ENCODE results near the gene BIN2.

The BIN2 gene

GRCh38 chr12:51323966-51324895 lies at the start of gene BIN2:
Gene BIN2 (minus strand): TSS chr12:51324174. CDS start chr12:51324102, 72 bp downstream.
- DNase-seq (ENCODE audit: low read depth in 2 of 2) = peak; percentile 43 to 54

GRCh38 chr12:51373187-51373586 lies 49.2 kb upstream of the BIN2 start:
- DNase-seq (ENCODE audit: low read depth in 2 of 2) = no peak

- no peak for DNase-seq (ENCODE audit: low read depth in 2 of 2)
Measured at GRCh38 chr12:51372021-51372420, 48.0 kb upstream of the BIN2 start.

- DNase-seq (ENCODE audit: low read depth in 2 of 2) = no peak
Measured at GRCh38 chr12:51371295-51371953, 47.5 kb upstream of the BIN2 start.

GRCh38 chr12:51370667-51371066 lies 46.7 kb upstream of the BIN2 start:
- DNase-seq (ENCODE audit: low read depth in 2 of 2) = no peak

GRCh38 chr12:51369581-51369980 lies 45.6 kb upstream of the BIN2 start:
- DNase-seq (ENCODE audit: low read depth in 2 of 2) = no peak

GRCh38 chr12:51368640-51369517 lies 44.9 kb upstream of the BIN2 start:
- peak; percentile 62 to 78 for DNase-seq (ENCODE audit: low read depth in 2 of 2)

- DNase-seq (ENCODE audit: low read depth in 2 of 2) = no peak
Measured at GRCh38 chr12:51365276-51365675, 41.3 kb upstream of the BIN2 start.

- no peak for DNase-seq (ENCODE audit: low read depth in 2 of 2)
Measured at GRCh38 chr12:51364001-51364400, 40.0 kb upstream of the BIN2 start.

GRCh38 chr12:51362747-51363342 lies 38.9 kb upstream of the BIN2 start:
- no peak for DNase-seq (ENCODE audit: low read depth in 2 of 2)

- no peak for DNase-seq (ENCODE audit: low read depth in 2 of 2)
Measured at GRCh38 chr12:51362307-51362706, 38.3 kb upstream of the BIN2 start.

GRCh38 chr12:51361161-51362016 lies 37.4 kb upstream of the BIN2 start:
- no peak for DNase-seq (ENCODE audit: low read depth in 2 of 2)

GRCh38 chr12:51360315-51360714 lies 36.3 kb upstream of the BIN2 start:
- no peak for DNase-seq (ENCODE audit: low read depth in 2 of 2)

GRCh38 chr12:51359851-51360250 lies 35.9 kb upstream of the BIN2 start:
- no peak for DNase-seq (ENCODE audit: low read depth in 2 of 2)

- DNase-seq (ENCODE audit: low read depth in 2 of 2) = no peak
Measured at GRCh38 chr12:51358496-51358895, 34.5 kb upstream of the BIN2 start.

GRCh38 chr12:51357374-51358047 lies 33.5 kb upstream of the BIN2 start:
- peak in 1 of 2 experiments; percentile 20 for DNase-seq (ENCODE audit: low read depth in 2 of 2)

GRCh38 chr12:51351913-51352532 lies 28.0 kb upstream of the BIN2 start:
- peak in 1 of 2 experiments; percentile 26 for DNase-seq (ENCODE audit: low read depth in 2 of 2)

GRCh38 chr12:51349026-51349425 lies 25.1 kb upstream of the BIN2 start:
- DNase-seq (ENCODE audit: low read depth in 2 of 2) = no peak

- DNase-seq (ENCODE audit: low read depth in 2 of 2) = no peak
Measured at GRCh38 chr12:51348116-51348515, 24.1 kb upstream of the BIN2 start.

GRCh38 chr12:51346581-51346980 lies 22.6 kb upstream of the BIN2 start, which contains the start of gene CELA1:
Gene CELA1 (minus strand): TSS chr12:51346679. CDS start chr12:51346638, 41 bp downstream.
- no peak for DNase-seq (ENCODE audit: low read depth in 2 of 2)

Measured in stimulated activated CD4-positive, alpha-beta T cell treated with anti-CD3 and anti-CD28 coated beads, Interleukin-12 subunit alpha, Interleukin-12 subunit beta, amount 100 ng/mL, for 24 hours (primary cell).